Smooth muscle cell (in vitro differentiated cells): ENCODE results near the gene C1QTNF6. TPM values are rescaled to one million over a fixed set of nuclear protein-coding genes. Genes with fewer than 3 reads are reported as not detected.

Experiments
- DNase-seq: peaks from one replicate; lab custom pipeline; 2025; ENCODE audit not compliant: unreplicated experiment; lab: John Stamatoyannopoulos, UW
- H2AFZ ChIP-seq: fragments of 200-600 bp; sonication (generic); 2 replicates; pipeline ENCODE4 v1.6.0; 2016; ENCODE audit warnings: antibody characterized with exemption, low read depth, mild to moderate bottlenecking
- H3F3A ChIP-seq: fragments of 200-600 bp; sonication (generic); 2 replicates; pipeline ENCODE4 v1.6.0; 2017; ENCODE audit warnings: antibody characterized with exemption, low read depth
- H3K27ac ChIP-seq: fragments of 200-600 bp; sonication (generic); 2 replicates; pipeline ENCODE4 v1.5.1; 2016; ENCODE audit warnings: low read depth, mild to moderate bottlenecking
- H3K27me3 ChIP-seq: fragments of 200-600 bp; sonication (generic); 2 replicates; pipeline ENCODE4 v1.6.1; 2016; ENCODE audit warnings: low read depth, mild to moderate bottlenecking
- H3K36me3 ChIP-seq: fragments of 200-600 bp; sonication (generic); 2 replicates; pipeline ENCODE4 v1.5.1; 2016; ENCODE audit warnings: low read depth
- H3K4me1 ChIP-seq: fragments of 200-600 bp; sonication (generic); 2 replicates; pipeline ENCODE4 v1.5.1; 2016; ENCODE audit warnings: low read depth
- H3K4me2 ChIP-seq: fragments of 200-600 bp; sonication (generic); 2 replicates; pipeline ENCODE4 v1.6.0; 2016; ENCODE audit warnings: mild to moderate bottlenecking
- H3K4me3 ChIP-seq: fragments of 200-600 bp; sonication (generic); 2 replicates; pipeline ENCODE4 v1.5.1; 2016; ENCODE audit warnings: mild to moderate bottlenecking
- H3K79me2 ChIP-seq: fragments of 200-600 bp; sonication (generic); 2 replicates; pipeline ENCODE4 v1.6.0; 2016; ENCODE audit warnings: low read depth, mild to moderate bottlenecking
- H3K9ac ChIP-seq: fragments of 200-600 bp; sonication (generic); 2 replicates; pipeline ENCODE4 v1.6.0; 2016; ENCODE audit warnings: low read depth
- H3K9me3 ChIP-seq: fragments of 200-600 bp; sonication (generic); replicated peaks from 2 replicates; pipeline ENCODE4 v1.5.1; 2016; ENCODE audit warnings: low read depth
- H4K20me1 ChIP-seq: fragments of 200-600 bp; sonication (generic); 2 replicates; pipeline ENCODE4 v1.6.0; 2016; ENCODE audit warnings: low read depth
- WGBS: methylation state at CpG from one replicate; pipeline ENCODE4 v1.1.7; 2016; ENCODE audit warnings: low lambda C conversion rate; 5-methylcytosine and 5-hydroxymethylcytosine counted together
- polyA plus RNA-seq: library from polyadenylated mRNA; unstranded; fragments of >200 nt; fragmentation: Nextera tagmentation; extraction: Ambion mirVana; gene quantifications from 2 replicates; pipeline ENCODE4 v1.2.1, GENCODE V29; 2016
- total RNA-seq: library from RNA; depleted of rRNA; stranded (reverse); fragments of >200 nt; gene quantifications from 2 replicates; pipeline ENCODE4 v1.2.3, GENCODE V29; 2014
- TF ChIP-seq, protein P1 (sequence below): fragments of 200-600 bp; sonication (generic); IDR thresholded peaks from 2 replicates; pipeline ENCODE4 v1.5.1; 2017; ENCODE audit warnings: borderline replicate concordance, mild to moderate bottlenecking, antibody characterized with exemption; ENCODE audit not compliant: insufficient read depth, poor library complexity, severe bottlenecking

Gene C1QTNF6
- total and polyA plus RNA-seq, 2 experiments from 2014 or later = 14.3 to 26.8 TPM

GRCh38 chr22:37148031-37148651, 39.9 kb downstream of the C1QTNF6 start:
- Histone ChIP-seq H2AFZ (no peak overlapping the region), H3K27ac (no peak overlapping the region), H3K79me2 (no peaks in the 10 kb centered on the region), H3F3A (no peaks in the 10 kb centered on the region), H3K4me1 (peaks cover 4% of the 10 kb centered on the region), H4K20me1 (no peaks in the 10 kb centered on the region), H3K4me2 (no peak overlapping the region), H3K9ac (no peak overlapping the region), H3K27me3 (no peaks in the 10 kb centered on the region), H3K9me3 (no peaks in the 10 kb centered on the region), H3K4me3 (no peak overlapping the region), H3K36me3 (no peaks in the 10 kb centered on the region)
- 82% methylated on average over 14 of the region's 17 CpGs for WGBS
- TF ChIP-seq, protein P1, sequence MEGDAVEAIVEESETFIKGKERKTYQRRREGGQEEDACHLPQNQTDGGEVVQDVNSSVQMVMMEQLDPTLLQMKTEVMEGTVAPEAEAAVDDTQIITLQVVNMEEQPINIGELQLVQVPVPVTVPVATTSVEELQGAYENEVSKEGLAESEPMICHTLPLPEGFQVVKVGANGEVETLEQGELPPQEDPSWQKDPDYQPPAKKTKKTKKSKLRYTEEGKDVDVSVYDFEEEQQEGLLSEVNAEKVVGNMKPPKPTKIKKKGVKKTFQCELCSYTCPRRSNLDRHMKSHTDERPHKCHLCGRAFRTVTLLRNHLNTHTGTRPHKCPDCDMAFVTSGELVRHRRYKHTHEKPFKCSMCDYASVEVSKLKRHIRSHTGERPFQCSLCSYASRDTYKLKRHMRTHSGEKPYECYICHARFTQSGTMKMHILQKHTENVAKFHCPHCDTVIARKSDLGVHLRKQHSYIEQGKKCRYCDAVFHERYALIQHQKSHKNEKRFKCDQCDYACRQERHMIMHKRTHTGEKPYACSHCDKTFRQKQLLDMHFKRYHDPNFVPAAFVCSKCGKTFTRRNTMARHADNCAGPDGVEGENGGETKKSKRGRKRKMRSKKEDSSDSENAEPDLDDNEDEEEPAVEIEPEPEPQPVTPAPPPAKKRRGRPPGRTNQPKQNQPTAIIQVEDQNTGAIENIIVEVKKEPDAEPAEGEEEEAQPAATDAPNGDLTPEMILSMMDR = no peak
- DNase-seq = no peak

- H2AFZ ChIP-seq = no peak overlapping the region
- no peak overlapping the region for H3K27ac ChIP-seq
- no peaks in the 10 kb centered on the region for H3F3A ChIP-seq
- no peaks in the 10 kb centered on the region for H4K20me1 ChIP-seq
- no peaks in the 10 kb centered on the region for H3K79me2 ChIP-seq
- no peak for DNase-seq
- 73% methylated on average over 12 of the region's 12 CpGs for WGBS
- peaks cover 4% of the 10 kb centered on the region for H3K4me1 ChIP-seq
- H3K4me3 ChIP-seq = no peak overlapping the region
- no peak overlapping the region for H3K4me2 ChIP-seq
- TF ChIP-seq, protein P1 = no peak
- H3K36me3 ChIP-seq = no peaks in the 10 kb centered on the region
- H3K9me3 ChIP-seq = no peaks in the 10 kb centered on the region
- H3K9ac ChIP-seq = no peak overlapping the region
- H3K27me3 ChIP-seq = no peaks in the 10 kb centered on the region
These were observed 40.7 kb downstream of the C1QTNF6 start for GRCh38 chr22:37147186-37147990.

DNA sequence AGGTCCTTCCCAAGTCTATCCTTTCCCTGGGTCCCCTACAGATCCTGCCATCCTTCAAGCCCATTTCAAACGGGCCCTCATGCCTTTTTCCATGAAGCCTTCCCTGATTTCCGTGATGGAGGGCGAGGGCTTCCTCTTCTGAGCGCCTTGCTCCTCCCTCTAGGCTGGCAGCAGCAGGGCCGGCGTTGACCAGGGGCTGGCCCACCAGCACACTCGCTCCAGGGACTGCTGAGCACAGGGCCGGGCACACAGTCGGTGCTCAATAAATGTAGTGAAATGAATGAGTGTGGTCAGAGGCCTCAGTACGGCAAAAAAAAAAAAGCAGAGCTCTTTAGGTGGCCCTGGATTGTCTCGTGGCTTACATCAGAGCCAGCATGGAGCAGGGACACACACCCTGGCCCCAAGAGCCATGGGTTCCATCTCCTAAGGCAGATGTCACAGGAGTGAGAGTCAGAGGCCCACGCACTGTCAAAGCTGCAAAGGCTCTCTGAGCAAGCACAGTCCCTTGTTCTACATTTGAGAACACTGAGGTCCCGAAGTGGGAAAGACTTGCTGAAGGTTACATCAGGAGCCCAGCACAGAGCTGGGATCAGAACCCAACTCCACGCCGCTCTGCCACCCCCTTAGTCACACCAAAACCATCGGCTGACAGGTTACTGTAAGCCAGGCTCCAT, 41.4 kb downstream of the C1QTNF6 start:
- Histone ChIP-seq H3K79me2 (no peaks in the 10 kb centered on the region), H3K4me1 (peaks cover 4% of the 10 kb centered on the region), H3F3A (no peaks in the 10 kb centered on the region), H3K27me3 (no peaks in the 10 kb centered on the region), H3K4me3 (no peak overlapping the region), H4K20me1 (no peaks in the 10 kb centered on the region), H3K4me2 (no peak overlapping the region), H3K9me3 (no peaks in the 10 kb centered on the region), H3K9ac (no peak overlapping the region), H3K36me3 (no peaks in the 10 kb centered on the region), H2AFZ (no peak overlapping the region), H3K27ac (no peak overlapping the region)
- WGBS = 79% methylated on average over 16 of the region's 16 CpGs
- TF ChIP-seq, protein P1 = no peak
- no peak for DNase-seq
